Erythroblast (primary cell): ENCODE measurements around the gene DDX39B.

Experiments
- GATA1 ChIP-seq: IDR thresholded peaks from 2 replicates; pipeline ENCODE4 v1.6.1; 2011; ENCODE audit warnings: low read depth, mild to moderate bottlenecking, control low read depth, low read length, moderate library complexity
- POLR2A ChIP-seq: IDR thresholded peaks from 2 replicates; pipeline ENCODE4 v1.6.1; 2011; ENCODE audit warnings: mild to moderate bottlenecking, low read length

GRCh38 chr6:31510007-31510406 lies 31.8 kb downstream of the DDX39B start:
- TF ChIP-seq POLR2A (no peak), GATA1 (no peak)
